CD14-positive monocyte (primary cell): Measurements from ENCODE around the gene HENMT1. TPM values are rescaled to one million over a fixed set of nuclear protein-coding genes. Genes with fewer than 3 reads are reported as not detected.

ENCODE experiments used
- DNase-seq, 3 donors: peaks; one replicate each; pipeline ENCODE4 v3.0.0-alpha.2; 2011 to 2022
- H2AFZ ChIP-seq: 2 replicates; pipeline ENCODE4 v1.6.0; 2012; ENCODE audit warnings: mild to moderate bottlenecking, low read depth, low read length, inconsistent platforms; ENCODE audit not compliant: insufficient read depth, poor library complexity, severe bottlenecking
- H3K27ac ChIP-seq, 2 donors: 1 replicate in 1 of 2; 2 replicates in 1 of 2; pipeline ENCODE4 v1.5.1; 2012 to 2013; ENCODE audit warnings: low read length in 2 of 2, control low read depth in 1 of 2, inconsistent platforms in 1 of 2, low read depth in 1 of 2, mild to moderate bottlenecking in 1 of 2
- H3K27me3 ChIP-seq, 2 donors: one replicate each; pipeline versions ENCODE4 v1.6.0 to v1.6.1; 2011 to 2013; ENCODE audit warnings: low read length in 2 of 2; ENCODE audit not compliant: control insufficient read depth in 2 of 2, insufficient read depth in 2 of 2
- H3K36me3 ChIP-seq, 2 donors: replicated peaks in 1 of 2; 1 replicate in 1 of 2; 2 replicates in 1 of 2; pipeline versions ENCODE4 v1.5.1 to v1.6.1; 2012 to 2013; ENCODE audit warnings: low read length in 2 of 2, control low read depth in 1 of 2, inconsistent platforms in 1 of 2, mild to moderate bottlenecking in 1 of 2; ENCODE audit not compliant: insufficient read depth in 2 of 2, control insufficient read depth in 1 of 2
- H3K4me1 ChIP-seq, 2 donors: 1 replicate in 1 of 2; 2 replicates in 1 of 2; pipeline versions ENCODE4 v1.5.1 to v1.6.1; 2012 to 2013; ENCODE audit warnings: low read length in 2 of 2, control low read depth in 1 of 2, inconsistent platforms in 1 of 2, mild to moderate bottlenecking in 1 of 2, moderate library complexity in 1 of 2; ENCODE audit not compliant: insufficient read depth in 2 of 2, control insufficient read depth in 1 of 2
- H3K4me2 ChIP-seq: replicated peaks from 2 replicates; pipeline ENCODE3; 2012; ENCODE audit warnings: low read length, moderate library complexity, mild to moderate bottlenecking; ENCODE audit not compliant: poor library complexity, severe bottlenecking; ENCODE audit errors: extremely low read depth
- H3K4me3 ChIP-seq, 3 experiments: fragments of 200-600 bp in 1 of 3; sonication (generic) in 1 of 3; replicated peaks in 1 of 3; 1 replicate in 2 of 3; 2 replicates in 1 of 3; pipeline ENCODE4 v1.5.1; 2011 to 2013; ENCODE audit warnings: low read length in 3 of 3, mild to moderate bottlenecking in 3 of 3, control low read depth in 2 of 3, low read depth in 2 of 3, inconsistent platforms in 1 of 3, moderate library complexity in 1 of 3
- H3K79me2 ChIP-seq: 2 replicates; pipeline ENCODE4 v1.6.0; 2012; ENCODE audit warnings: mild to moderate bottlenecking, control low read depth, inconsistent platforms, low read length, moderate library complexity; ENCODE audit not compliant: insufficient read depth
- H3K9ac ChIP-seq: 2 replicates; pipeline ENCODE4 v1.6.0; 2017; ENCODE audit warnings: low read length, mild to moderate bottlenecking; ENCODE audit not compliant: insufficient read depth, poor library complexity, severe bottlenecking
- H3K9me3 ChIP-seq, 2 donors: replicated peaks in 1 of 2; 1 replicate in 1 of 2; 2 replicates in 1 of 2; pipeline versions ENCODE4 v1.5.1 to v1.6.1; 2012 to 2013; ENCODE audit warnings: low read length in 2 of 2, control low read depth in 1 of 2; ENCODE audit not compliant: control insufficient read depth in 1 of 2, insufficient read depth in 1 of 2
- H4K20me1 ChIP-seq: 2 replicates; pipeline ENCODE4 v1.6.0; 2012; ENCODE audit warnings: mild to moderate bottlenecking, low read length, control low read depth, moderate library complexity; ENCODE audit not compliant: insufficient read depth
- H3K27ac Mint-ChIP-seq, 7 donors: one replicate each; pipeline ENCODE4 v1.8.0; 2020; ENCODE audit warnings: mild to moderate bottlenecking in 7 of 7, mixed read lengths in 7 of 7, moderate library complexity in 6 of 7, inconsistent platforms in 2 of 7
- H3K27me3 Mint-ChIP-seq, 3 donors: one replicate each; pipeline ENCODE4 v1.8.0; 2021 to 2022; ENCODE audit warnings: low read depth in 3 of 3, mild to moderate bottlenecking in 3 of 3, mixed read lengths in 3 of 3, moderate library complexity in 3 of 3, inconsistent platforms in 1 of 3
- H3K36me3 Mint-ChIP-seq, 2 donors: one replicate each; pipeline ENCODE4 v1.8.0; 2020; ENCODE audit warnings: mixed read lengths in 2 of 2, inconsistent platforms in 1 of 2, mild to moderate bottlenecking in 1 of 2
- H3K4me1 Mint-ChIP-seq: one replicate; pipeline ENCODE4 v1.8.0; 2020; ENCODE audit warnings: mild to moderate bottlenecking, mixed read lengths
- H3K4me3 Mint-ChIP-seq, 2 donors: one replicate each; pipeline ENCODE4 v1.8.0; 2020; ENCODE audit warnings: mild to moderate bottlenecking in 2 of 2, mixed read lengths in 2 of 2, moderate library complexity in 1 of 2
- H3K9me3 Mint-ChIP-seq, 7 donors: one replicate each; pipeline ENCODE4 v1.8.0; 2020 to 2022; ENCODE audit warnings: mixed read lengths in 7 of 7, mild to moderate bottlenecking in 6 of 7, moderate library complexity in 6 of 7, inconsistent platforms in 2 of 7
- CTCF ChIP-seq: fragments of 200-600 bp; IDR thresholded peaks from one replicate; pipeline ENCODE4 v1.8.0; 2022; ENCODE audit warnings: antibody characterized with exemption, mild to moderate bottlenecking
- WGBS: methylation state at CpG from one replicate; pipeline ENCODE4 v1.1.5; 2013; ENCODE audit warnings: missing lambda C conversion rate; ENCODE audit not compliant: insufficient coverage; 5-methylcytosine and 5-hydroxymethylcytosine counted together
- intact Hi-C, 2 donors: fragments of 100-400 bp; cut with micrococcal nuclease; formaldehyde crosslinking; loops; one replicate each; pipeline versions ENCODE4 v1.15.0 to v1.15.1; 2023
- polyA plus RNA-seq, 3 donors: library from polyadenylated mRNA; depleted of rRNA in 1 of 3; unstranded in 2 of 3; stranded (reverse) in 1 of 3; fragments of 300-500 nt in 2 of 3; fragments of >200 nt in 1 of 3; fragmentation: Illumina TruSeq in 2 of 3; gene quantifications; 1 replicate in 2 of 3; 2 replicates in 1 of 3; pipeline ENCODE4 v1.2.3, GENCODE V29; 2012 to 2021

Gene HENMT1
- polyA plus RNA-seq, 3 donors: 10.5 to 14.5 (median 13.4) TPM

DNA sequence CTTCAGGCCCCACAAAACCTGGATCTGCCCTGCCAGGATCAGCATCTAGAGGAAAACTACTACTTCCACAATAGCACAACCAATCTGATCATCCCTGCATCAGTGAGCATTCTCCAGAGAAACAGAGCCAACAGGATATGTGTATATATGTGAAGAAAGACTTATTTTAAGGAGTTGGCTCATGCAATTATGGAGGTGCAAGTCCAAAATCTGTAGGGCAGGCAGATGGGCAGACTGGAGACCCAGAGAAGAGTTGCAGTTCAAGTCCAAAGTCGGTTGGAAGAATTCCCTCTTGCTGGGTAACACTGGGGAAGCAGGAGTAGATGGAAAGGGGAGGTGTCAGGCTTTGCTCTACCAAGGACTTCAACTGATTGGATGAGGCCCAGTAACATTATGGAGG is 4.9 kb upstream of the HENMT1 start:
- no peaks in the 10 kb centered on the region for H3K9me3 ChIP-seq
- H3K27ac ChIP-seq: no peak overlapping the region
- H3K27me3 Mint-ChIP-seq: no peaks in the 10 kb centered on the region
- H3K27ac Mint-ChIP-seq: no peak overlapping the region
- H3K4me3 Mint-ChIP-seq: no peak overlapping the region
- TF ChIP-seq CTCF: no peak
- DNase-seq: no peak
- no peak overlapping the region for H2AFZ ChIP-seq
- H3K36me3 Mint-ChIP-seq: peaks cover 0 to 2% of the 10 kb centered on the region in 2 donors
- H3K4me2 ChIP-seq: no peak overlapping the region
- H4K20me1 ChIP-seq: no peaks in the 10 kb centered on the region
- H3K27me3 ChIP-seq: no peaks in the 10 kb centered on the region
- intact Hi-C loops: no loop called here
- H3K4me1 Mint-ChIP-seq: peaks cover 21% of the 10 kb centered on the region
- H3K4me1 ChIP-seq: peaks cover 14 to 17% of the 10 kb centered on the region in 2 donors
- peaks cover 0 to 8% (median 0%) of the 10 kb centered on the region in 7 donors for H3K9me3 Mint-ChIP-seq
- H3K36me3 ChIP-seq: no peaks in the 10 kb centered on the region
- H3K79me2 ChIP-seq: peaks cover 4% of the 10 kb centered on the region
- no peak overlapping the region for H3K4me3 ChIP-seq
- WGBS: 100% methylated on average over 1 of the region's 1 CpG
- H3K9ac ChIP-seq: no peak overlapping the region

DNA sequence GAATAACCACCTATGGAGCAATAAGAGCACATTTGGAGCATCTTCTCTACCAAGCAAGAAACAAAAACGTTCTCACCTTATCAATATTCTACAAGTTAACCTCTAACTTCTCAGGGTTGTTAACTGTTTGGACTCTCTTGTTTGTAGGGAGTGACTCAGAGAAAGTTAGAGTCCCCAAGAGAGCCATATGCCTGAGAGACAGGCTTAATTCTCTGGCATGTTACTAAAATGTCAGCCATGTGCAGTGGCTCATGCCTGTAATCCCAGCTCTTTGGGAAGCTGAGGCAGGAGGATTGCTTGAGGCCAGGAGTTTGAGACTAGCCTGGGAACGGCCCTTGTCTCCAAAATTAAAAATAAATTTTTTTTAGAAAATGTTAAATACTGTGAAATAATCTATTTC is 4.2 kb upstream of the HENMT1 start:
- peaks cover 0 to 2% of the 10 kb centered on the region in 2 donors for H3K36me3 Mint-ChIP-seq
- H3K36me3 ChIP-seq: no peaks in the 10 kb centered on the region
- H2AFZ ChIP-seq: no peak overlapping the region
- H3K9ac ChIP-seq: no peak overlapping the region
- H3K4me1 ChIP-seq: peaks cover 19 to 23% of the 10 kb centered on the region in 2 donors
- H3K4me3 Mint-ChIP-seq: no peak overlapping the region
- H3K4me1 Mint-ChIP-seq: peaks cover 25% of the 10 kb centered on the region
- no peak overlapping the region for H3K4me2 ChIP-seq
- H3K79me2 ChIP-seq: peaks cover 4% of the 10 kb centered on the region
- DNase-seq: no peak
- H3K9me3 Mint-ChIP-seq: peaks cover 0 to 8% (median 0%) of the 10 kb centered on the region in 7 donors
- intact Hi-C loops: no loop called here
- no peaks in the 10 kb centered on the region for H3K27me3 Mint-ChIP-seq
- no peak for TF ChIP-seq CTCF
- H3K4me3 ChIP-seq: no peak overlapping the region
- H3K9me3 ChIP-seq: no peaks in the 10 kb centered on the region
- no peaks in the 10 kb centered on the region for H4K20me1 ChIP-seq
- no peak overlapping the region for H3K27ac Mint-ChIP-seq
- no peaks in the 10 kb centered on the region for H3K27me3 ChIP-seq
- no CpG with 5 or more reads among the region's 2 CpGs for WGBS
- peak overlapping the region in 1 of 2 donors; percentile 54 for H3K27ac ChIP-seq
